Measurements from ENCODE around the gene DUSP9.
"Not testable (repeated sequence)": the region's sequence is repeated elsewhere in the genome, so short reads cannot be mapped to it uniquely, and the experiment has no call there.

The DUSP9 gene

DNA sequence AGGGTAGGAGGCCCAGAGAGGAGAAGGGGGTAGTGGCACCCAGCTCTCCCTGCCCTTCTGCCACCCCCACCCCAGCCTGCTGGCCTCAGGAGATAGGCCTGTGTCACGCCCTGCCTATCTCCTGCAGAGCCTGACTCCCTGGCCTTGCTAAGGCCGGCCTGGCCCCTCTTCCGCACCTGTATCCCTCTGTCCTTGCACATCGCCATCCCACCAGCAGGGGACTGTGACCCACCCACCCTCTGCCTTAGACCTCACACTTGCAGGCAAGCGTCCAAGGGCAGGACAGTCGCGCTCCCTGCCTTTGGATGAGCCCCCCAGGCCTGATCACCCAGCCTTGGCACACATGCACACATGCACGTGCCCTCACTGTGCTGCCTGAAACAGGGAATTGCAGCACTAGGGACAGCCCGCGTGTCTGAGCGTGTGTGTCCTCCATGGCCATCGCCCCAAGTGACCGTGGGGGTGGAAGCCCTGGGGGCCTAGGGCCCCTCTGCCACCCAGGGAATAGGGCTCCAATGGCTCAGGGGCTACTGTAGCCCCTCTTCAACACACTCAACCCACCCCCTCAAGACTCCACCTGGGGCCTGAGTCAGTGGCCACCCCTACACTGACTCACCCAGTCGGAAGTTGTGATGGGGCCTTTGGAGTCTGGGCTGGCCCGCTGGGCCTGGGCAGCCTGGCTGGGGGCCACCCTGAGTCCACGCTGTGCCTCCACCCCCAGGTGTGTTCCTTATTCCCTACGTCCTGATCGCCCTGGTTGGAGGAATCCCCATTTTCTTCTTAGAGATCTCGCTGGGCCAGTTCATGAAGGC, 42.9 kb downstream of the DUSP9 start:
- Histone ChIP-seq H3K27ac (no peak overlapping the region), H3K27me3 (replicated peaks) (no peaks in the 10 kb centered on the region), H3K36me3 (replicated peaks) (no peaks in the 10 kb centered on the region), H3K4me3 (ENCODE audit: low read depth, low read length) (no peak overlapping the region)
- in situ Hi-C loops (cut with HindIII; ENCODE audit: low pct_ligation_motif_present, low sequenced_read_pairs), result no loop called here
- DNase-seq, result no peak
- TF ChIP-seq, protein P1, sequence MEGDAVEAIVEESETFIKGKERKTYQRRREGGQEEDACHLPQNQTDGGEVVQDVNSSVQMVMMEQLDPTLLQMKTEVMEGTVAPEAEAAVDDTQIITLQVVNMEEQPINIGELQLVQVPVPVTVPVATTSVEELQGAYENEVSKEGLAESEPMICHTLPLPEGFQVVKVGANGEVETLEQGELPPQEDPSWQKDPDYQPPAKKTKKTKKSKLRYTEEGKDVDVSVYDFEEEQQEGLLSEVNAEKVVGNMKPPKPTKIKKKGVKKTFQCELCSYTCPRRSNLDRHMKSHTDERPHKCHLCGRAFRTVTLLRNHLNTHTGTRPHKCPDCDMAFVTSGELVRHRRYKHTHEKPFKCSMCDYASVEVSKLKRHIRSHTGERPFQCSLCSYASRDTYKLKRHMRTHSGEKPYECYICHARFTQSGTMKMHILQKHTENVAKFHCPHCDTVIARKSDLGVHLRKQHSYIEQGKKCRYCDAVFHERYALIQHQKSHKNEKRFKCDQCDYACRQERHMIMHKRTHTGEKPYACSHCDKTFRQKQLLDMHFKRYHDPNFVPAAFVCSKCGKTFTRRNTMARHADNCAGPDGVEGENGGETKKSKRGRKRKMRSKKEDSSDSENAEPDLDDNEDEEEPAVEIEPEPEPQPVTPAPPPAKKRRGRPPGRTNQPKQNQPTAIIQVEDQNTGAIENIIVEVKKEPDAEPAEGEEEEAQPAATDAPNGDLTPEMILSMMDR (IDR thresholded peaks at IDR 0.05; ENCODE audit: low read depth, low read length, missing control alignments), result peak; percentile 42

DNA sequence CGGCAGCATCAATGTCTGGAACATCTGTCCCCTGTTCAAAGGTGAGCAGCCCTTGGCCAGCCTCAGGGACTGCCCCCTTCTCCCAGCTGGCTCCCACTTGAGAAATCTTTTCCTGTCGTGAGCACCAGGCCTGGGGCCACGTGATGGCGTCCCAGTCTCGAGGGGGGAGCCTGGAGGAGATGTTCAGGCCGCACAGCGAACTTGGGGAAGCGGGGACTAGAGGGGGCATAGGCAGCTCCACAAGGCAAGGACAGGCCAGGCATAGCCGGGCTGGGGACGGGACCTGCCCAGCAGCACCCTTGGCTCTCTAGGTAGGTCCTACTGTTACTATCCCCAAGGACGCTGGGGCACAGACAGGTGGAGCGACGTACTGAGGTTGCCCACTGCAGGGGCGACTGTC, 43.5 kb downstream of the DUSP9 start:
- TF ChIP-seq, protein P1 (IDR thresholded peaks at IDR 0.05; ENCODE audit: low read depth, low read length, missing control alignments), result no peak
- H3K4me3 ChIP-seq (ENCODE audit: low read depth, low read length), result no peak overlapping the region
- no peak for DNase-seq
- in situ Hi-C loops (cut with HindIII; ENCODE audit: low pct_ligation_motif_present, low sequenced_read_pairs), result no loop called here
- H3K27ac ChIP-seq, result no peak overlapping the region
- H3K36me3 ChIP-seq (replicated peaks), result no peaks in the 10 kb centered on the region
- H3K27me3 ChIP-seq (replicated peaks), result no peaks in the 10 kb centered on the region

DNA sequence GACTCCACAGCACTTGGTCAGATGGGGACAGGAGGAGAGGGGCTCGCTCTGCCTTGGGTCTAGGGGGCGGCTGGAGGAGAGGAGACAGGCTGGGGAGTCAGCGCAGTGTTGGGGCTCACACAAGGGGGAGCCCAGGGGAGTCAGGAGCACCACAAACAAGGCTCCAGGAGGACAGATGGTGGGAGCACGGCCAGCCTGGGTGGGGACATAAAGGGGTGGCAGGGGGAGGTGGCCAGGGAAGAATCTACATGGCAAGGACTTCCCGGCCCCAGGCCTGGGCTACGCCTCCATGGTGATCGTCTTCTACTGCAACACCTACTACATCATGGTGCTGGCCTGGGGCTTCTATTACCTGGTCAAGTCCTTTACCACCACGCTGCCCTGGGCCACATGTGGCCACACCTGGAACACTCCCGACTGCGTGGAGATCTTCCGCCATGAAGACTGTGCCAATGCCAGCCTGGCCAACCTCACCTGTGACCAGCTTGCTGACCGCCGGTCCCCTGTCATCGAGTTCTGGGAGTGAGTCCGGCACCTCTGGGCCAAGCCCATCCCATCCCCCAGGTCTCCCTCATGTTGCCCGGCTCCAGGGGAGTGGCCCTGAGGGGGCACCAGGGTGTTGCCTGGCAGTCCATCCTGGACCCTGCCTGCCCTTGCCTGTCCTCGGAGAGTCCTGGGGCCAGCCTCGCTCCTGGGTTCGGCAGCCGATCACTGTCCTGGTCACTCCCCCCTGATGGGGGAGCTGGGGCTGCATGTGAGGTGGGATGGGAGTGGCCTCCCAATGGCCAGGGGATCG, 44.2 kb downstream of the DUSP9 start:
- H3K36me3 ChIP-seq (replicated peaks); in situ Hi-C loops (cut with HindIII; ENCODE audit: low pct_ligation_motif_present, low sequenced_read_pairs); H3K4me3 ChIP-seq (ENCODE audit: low read depth, low read length): not testable (repeated sequence)

DNA sequence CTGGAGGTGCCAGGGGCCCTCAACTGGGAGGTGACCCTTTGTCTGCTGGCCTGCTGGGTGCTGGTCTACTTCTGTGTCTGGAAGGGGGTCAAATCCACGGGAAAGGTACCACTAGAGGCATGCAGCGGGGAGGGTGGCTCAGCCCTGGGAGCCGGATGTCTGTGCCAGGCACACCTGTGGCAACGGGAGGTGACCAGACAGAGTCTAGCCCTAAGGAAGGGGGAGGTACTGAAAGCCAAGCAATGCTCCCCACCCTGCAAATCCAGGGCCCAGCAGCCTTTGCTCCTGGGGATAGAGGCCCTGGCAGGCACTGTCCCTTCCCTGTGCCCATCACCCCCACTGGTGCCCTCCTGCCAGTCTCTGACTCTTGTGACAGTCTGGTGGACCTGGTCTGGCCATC, 45.0 kb downstream of the DUSP9 start:
- Histone ChIP-seq H3K27ac (no peak overlapping the region), H3K36me3 (replicated peaks) (no peaks in the 10 kb centered on the region), H3K4me3 (ENCODE audit: low read depth, low read length) (no peak overlapping the region), H3K27me3 (replicated peaks) (no peaks in the 10 kb centered on the region)
- TF ChIP-seq, protein P1 (IDR thresholded peaks at IDR 0.05; ENCODE audit: low read depth, low read length, missing control alignments), result no peak
- in situ Hi-C loops (cut with HindIII; ENCODE audit: low pct_ligation_motif_present, low sequenced_read_pairs), result no loop called here
- no peak for DNase-seq

More for the DNA sequence above, 44.2 kb downstream of the DUSP9 start:
- not testable (repeated sequence) for H3K27me3 ChIP-seq (replicated peaks); DNase-seq; H3K27ac ChIP-seq

DNA sequence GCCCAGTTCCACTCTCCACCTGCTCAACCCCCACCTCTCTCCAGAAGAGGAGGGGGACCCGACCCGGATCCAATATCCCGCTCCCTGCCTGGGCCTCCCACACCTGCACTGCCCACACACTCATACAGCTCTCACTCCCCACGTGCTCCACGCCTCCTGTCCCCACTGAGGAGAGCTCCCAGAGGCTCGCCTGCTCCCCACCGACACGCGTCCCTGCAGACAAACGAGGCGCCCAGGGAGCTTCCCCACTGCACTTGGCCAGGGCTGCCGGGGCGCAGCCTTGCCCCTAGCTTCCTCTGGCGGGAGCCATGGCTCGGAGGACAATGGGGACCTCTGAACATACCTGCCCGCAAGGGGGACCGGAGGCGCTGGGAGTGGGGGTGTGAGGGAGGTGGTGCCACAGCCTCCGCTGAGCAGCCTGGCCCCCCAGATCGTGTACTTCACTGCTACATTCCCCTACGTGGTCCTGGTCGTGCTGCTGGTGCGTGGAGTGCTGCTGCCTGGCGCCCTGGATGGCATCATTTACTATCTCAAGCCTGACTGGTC, 45.7 kb downstream of the DUSP9 start:
- H3K4me3 ChIP-seq (ENCODE audit: low read depth, low read length), result no peak overlapping the region
- H3K36me3 ChIP-seq (replicated peaks), result no peaks in the 10 kb centered on the region
- no peaks in the 10 kb centered on the region for H3K27me3 ChIP-seq (replicated peaks)
- DNase-seq, result no peak
- H3K27ac ChIP-seq, result no peak overlapping the region
- in situ Hi-C loops (cut with HindIII; ENCODE audit: low pct_ligation_motif_present, low sequenced_read_pairs), result no loop called here
- TF ChIP-seq, protein P1 (IDR thresholded peaks at IDR 0.05; ENCODE audit: low read depth, low read length, missing control alignments), result no peak

All from brain microvascular endothelial cell (primary cell).